Brain pericyte (primary cell): ENCODE results near the gene BRD3OS.

Source experiments
- DNase-seq: peaks from one replicate; pipeline ENCODE4 v3.0.0-alpha.2; 2012; ENCODE audit warnings: low read depth, low spot score

BRD3OS gene, protein sequence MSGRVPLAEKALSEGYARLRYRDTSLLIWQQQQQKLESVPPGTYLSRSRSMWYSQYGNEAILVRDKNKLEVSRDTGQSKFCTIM

DNA sequence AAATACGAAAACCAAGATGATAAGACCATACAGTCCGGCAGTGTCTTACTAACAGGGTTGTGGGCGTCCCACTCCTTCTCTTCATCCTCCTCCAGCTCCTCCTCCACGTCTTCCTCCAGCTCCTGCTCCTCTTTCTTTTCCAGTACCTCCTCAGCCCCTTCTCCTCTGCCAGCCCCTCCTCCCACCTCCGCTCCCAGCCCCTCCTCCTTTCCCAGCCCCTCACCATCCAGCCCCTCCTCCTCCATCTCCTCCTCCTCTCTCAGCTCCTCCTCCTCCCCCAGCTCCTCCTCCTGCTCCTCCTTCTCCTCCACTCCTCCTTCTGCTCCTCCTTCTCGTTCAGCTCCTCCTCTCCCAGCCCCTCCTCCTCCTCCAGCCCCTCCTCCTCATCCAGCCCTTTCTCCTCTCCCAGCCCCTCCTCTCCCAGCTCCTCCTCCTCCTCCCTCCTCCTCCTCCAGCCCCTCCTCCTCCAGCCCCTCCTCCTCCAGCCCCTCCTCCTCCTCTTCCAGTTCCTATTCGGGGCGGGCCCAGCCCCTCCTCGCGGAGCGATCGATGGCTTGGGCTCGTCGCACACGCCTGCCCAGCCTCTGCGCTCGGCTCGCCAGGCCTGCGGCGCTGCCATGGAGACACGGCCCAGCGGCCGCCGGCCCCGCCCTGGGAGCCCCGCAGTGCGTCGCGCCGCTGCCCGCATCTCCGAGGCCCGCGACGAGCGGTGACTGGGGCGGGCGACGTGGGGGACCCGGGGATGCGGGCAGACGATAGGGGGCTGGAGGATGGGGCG lies at the start of gene BRD3OS:
Gene BRD3OS (plus strand): TSS at position 654 of the 778 bp plus-strand sequence. CDS start 1,267 bp downstream, outside the sequence.
- peak; percentile 99 for DNase-seq

DNA sequence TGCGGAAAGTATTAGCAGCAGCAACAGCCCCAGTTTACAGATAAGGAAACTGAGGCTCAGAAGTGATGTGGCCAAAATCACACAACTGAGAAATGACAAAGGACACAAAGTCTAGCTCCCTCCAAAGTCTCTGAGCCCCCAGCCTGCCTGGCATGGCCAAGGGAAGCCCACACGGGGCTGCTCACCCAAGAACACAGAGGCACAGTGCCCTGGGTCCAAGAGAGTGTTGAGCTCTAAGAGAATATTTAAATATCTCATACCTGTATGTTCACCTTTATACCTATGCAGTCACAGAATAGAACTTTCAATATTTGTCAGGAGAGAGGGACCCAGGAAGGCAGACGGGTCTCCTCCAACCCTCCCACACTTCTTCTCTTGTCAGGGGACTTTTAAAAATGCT lies 49.8 kb upstream of the BRD3OS start:
- DNase-seq = no peak

DNA sequence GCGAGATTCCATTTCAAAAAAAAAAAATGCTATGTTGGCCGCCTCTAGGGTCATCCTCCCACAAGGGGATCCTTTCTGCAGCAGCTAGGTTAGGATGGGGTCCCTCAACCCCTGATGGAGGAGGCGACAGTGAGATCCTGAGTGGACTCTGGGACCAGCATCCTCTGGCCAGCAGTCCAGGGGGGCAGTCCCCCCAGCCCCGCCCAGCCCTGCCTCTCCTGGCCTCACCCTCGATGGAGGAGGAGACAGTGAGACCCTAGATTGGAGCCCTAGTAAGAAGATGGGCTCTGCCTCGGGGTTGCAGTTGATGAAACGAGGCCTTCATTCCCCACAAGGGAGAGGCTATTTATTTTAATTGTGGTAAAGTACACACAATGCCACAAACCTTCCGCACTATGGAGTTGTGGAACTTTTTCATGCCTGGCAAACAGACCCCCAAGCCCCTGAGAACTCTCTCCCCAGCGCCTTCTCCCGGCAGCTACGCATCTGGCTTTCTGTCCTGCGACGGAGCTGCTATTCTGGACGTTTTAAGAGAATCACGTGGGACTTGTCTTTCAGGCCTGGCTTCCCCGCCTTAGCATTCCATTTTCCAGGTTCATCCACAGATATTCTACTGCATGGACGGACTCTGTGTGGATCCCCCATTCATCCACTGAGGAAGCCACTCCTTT lies 49.0 kb upstream of the BRD3OS start:
- DNase-seq = no peak

DNA sequence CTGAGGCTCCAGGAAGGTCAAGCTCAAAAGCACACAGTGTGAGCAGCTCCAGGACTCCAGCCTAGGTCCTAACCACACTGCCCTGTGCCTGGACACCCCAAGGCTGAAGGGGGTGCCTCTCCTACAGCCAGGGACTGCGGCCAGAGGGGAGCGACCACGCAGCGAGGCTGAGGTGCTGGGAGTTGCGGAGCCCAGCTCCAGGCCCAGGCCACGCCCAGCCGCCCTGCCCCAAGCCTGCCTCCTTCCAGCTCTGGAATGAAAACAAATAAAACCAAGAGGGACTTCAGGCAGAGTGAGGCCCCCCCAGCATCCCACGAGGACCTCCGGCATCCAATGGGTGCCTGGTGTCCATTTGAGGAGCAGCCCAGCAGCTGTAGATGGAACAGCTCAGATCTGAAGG lies 48.4 kb upstream of the BRD3OS start:
- no peak for DNase-seq

DNA sequence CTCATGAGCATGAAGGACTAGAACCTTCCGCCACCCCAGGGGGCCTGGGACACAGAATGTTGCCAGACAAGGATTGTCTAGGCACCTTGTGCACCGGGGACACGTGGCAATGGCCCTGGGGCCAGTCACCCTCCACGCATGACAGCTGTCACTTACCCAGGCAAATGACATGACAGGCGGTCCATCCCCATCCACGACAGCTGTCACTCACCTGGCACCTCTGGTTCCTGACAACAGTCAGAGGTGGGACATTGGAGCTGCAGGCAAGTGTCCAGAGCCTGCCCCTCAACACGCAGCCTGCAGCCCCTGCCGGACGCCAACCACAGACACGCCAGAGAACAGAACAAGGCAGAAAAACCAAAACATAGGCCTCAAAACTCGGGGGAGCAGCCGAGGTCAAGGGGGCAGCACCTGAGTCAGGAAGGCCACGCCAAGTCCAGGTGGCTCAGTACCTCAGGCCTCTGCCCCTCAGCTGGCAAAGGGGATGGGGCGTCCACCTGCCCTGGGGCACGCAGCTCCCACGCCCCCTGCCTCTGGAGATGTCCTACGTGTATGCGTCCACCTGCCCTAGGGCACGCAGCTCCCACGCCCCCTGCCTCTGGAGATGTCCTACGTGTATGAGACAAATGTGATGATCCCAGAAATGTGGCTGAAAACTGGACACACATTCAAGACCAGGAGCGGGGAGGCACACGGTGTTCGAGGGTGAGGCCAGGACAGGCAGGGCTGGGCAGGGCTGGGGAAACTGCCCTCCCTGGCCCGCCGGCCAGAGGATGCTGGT lies 47.7 kb upstream of the BRD3OS start:
- no peak for DNase-seq

DNA sequence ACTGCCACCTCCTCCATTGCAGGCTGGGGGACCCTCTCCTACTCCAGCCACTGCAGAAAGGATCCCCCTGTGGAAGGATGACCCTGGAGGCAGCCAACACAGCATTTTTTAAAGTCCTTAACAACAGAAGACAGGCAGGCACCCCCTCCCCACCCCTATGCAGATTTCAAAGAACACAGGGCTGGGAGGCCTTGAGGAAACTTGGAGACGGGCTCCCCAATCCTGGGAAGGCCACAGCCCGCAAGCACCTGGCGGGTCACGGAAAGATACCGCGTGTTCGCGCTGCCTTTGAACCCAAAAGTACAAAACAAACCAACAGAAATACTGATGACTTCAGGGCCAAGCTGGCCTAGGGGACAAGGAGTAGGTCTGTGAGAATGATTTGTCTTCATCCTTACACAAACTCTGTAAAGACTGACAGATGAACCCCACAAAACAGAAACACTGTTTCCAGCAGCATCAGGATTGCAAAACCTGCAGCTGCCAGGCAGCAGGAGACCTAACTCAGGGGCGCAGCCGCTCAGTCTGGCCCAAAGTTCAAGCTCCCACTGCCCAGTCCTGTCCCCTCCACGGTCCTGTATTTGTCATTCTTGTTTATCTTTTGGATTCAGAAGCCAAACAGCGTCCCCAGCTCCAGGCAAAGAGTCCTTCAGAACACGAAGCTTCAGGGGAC lies 46.9 kb upstream of the BRD3OS start:
- no peak for DNase-seq

DNA sequence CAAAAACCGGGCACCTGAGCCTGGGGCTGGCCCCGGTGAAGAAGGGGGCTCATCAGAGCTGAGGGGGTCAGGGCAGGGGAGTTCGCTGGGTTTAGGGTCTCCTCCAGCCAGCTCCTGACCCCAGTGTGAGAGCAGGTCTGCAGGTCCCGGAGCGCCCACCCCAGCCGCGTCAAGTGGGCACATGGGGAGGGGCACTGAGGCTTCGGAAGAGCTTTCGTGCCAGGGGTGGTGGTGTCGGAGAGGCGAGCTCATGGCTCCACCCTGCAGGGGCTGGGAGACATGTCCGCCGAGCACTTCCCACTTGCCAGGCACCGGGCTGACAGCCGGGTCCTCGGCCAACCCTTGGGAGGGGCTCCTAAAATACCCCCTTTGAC lies 46.4 kb upstream of the BRD3OS start:
- no peak for DNase-seq

DNA sequence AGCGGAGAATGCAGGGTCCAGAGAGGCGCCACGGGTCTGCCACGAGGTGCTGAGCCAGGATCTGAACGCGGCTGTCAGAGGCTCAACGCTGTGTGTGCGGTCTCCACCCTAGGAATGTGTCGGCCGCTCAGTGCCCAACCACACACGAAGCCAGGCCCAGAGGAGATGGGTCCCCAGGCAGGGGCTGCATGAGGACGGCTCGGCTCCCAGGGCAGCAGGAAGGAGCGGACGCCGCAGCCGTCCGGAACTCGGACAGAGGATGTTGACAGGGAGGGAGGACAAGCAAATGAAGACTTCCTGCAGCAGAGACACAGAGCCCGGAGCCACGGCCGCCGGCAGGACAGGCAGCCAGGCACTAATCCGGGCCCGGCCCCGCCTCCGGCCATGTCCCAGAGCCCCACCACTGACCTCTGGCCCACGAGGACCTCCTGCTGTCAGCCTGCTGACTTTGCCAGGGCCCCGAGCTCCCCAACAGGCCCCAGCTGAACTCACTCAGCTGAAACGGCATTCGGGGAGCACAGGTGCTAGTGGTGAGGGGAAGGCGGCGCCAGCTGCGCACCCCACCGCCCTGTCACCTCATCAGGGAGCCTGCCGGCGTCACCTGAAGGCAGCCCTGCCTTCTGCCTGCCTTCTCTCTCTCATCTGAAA lies 45.9 kb upstream of the BRD3OS start:
- no peak for DNase-seq

DNA sequence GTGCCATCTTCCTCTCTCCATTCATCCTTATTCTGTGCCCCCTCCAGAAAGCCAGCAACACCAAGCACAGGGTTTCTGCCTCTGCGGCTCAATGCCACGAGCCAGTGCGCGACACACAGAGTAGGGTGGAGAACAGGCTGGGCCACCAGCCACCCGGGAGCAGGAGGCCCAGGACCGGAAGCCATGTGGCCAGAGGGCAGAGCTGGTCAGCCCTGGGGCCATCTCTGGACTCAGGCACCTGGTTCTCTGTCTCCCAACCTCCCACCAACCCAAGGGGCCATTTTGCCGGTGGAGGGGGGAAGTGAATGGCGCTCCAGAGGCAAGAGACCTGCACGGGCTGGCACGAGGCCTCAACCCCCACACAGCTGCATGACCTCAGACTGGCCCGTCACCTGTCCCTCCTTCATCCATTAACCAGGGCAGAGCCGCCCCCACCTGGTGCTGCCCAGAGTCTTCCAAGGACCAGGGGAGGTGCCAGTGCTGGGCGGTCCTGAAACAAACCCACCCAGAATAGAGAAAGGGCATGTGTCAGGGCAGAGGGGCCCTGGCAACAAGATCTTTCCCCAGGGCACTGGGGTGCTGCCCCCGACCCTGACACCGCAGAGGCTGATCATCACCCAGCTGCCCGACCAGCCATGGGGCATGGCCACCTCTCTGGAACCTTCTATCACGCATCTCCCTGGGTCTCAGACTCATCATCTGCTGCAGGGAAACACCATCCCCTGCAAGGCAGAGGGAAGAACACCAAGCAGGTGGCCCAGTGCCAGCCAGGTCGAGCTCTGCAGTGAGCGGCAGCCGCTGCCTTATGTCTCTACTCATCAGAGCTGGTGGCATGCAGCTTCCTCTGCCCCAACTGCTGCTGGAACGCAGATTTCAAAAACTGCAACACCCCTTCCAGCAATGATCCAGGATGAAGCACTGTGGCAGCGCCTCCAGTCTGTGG lies 45.1 kb upstream of the BRD3OS start:
- no peak for DNase-seq

DNA sequence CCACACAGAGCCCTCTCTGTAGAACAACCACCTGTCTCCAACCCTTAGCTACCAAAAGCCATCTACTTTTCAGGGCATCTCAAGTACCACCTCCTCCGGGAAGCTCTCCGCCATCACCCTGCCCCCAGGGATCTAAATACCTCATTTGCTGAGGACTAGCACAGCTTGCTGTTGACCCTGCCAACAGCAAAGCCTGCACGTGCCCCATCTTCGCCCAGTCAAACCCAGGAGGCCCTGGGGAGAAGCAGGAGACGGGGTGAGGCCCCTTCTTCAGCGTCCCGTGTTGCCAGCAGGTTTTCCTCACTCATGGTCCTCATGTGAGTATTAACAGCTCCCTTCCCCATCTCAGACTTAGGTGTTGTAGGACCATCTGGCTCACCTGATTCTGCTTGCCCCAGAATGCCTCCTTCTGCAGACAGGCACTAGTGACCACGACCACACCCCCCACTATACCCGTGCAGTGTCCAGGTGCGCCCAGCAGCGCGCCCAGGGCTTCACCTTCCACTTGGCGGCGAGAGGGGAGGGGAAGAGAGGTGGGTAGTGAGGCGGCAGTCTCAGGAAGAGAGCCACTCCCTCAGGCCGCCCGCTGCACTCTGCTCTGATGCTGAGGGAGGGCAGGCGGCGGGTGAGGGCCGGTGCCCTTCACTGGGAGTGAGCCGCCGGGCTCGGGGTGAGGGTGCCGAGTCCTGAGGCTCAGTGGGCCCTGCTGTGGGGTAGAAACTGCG lies 44.3 kb upstream of the BRD3OS start:
- DNase-seq = no peak

DNA sequence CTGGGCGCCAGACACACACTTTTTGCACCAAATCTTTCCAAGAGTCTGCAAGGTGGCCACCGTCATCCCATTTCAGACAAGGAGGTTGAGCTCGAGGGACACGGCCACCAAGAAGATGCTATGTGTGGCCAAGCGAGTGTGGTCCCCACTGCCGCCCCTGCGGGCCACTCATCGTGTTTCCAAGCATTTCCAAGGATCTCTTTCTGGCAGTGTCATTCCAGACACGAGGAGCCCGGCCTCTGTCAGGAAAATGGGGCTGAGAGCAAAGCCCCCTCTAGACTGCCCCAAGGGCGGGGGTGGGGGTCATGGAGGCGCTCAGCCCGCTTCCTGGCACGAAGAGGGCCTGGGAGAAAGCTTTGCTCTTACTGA lies 43.7 kb upstream of the BRD3OS start:
- DNase-seq = no peak

DNA sequence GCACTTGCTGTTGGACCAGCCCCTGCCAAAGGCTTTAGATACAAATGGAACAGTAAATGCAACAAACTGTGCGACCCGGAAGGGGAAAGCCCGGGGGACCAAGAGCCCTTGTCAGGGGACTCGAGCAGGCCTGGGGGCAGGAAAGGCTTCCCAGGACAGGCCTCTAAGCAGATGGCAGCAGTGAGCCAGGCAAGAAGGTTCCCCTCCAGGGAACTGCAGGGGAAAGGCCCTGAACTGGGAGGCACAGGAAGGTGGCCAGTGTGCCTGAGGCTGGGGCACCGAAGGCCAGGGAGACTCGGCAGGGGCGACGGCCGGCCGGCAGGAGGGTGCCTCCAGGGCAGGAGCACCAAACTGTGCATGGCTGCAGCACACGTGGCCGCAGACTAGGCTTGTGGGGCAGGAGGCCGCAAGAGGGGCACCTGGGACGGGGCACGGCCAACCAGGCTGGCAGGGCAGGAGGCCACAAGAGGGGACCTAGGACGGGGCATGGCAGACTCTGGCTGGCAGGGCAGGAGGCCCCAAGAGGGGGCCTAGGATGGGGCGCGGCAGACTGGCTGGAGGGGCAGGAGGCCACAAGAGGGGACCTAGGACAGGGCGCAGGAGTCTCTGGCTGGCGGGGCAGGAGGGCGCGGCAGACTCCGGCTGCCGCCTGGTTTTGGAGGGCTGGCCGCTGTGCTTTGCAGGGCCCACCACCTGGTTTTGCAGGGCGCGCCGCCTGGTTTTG lies 43.2 kb upstream of the BRD3OS start:
- DNase-seq = no peak

DNA sequence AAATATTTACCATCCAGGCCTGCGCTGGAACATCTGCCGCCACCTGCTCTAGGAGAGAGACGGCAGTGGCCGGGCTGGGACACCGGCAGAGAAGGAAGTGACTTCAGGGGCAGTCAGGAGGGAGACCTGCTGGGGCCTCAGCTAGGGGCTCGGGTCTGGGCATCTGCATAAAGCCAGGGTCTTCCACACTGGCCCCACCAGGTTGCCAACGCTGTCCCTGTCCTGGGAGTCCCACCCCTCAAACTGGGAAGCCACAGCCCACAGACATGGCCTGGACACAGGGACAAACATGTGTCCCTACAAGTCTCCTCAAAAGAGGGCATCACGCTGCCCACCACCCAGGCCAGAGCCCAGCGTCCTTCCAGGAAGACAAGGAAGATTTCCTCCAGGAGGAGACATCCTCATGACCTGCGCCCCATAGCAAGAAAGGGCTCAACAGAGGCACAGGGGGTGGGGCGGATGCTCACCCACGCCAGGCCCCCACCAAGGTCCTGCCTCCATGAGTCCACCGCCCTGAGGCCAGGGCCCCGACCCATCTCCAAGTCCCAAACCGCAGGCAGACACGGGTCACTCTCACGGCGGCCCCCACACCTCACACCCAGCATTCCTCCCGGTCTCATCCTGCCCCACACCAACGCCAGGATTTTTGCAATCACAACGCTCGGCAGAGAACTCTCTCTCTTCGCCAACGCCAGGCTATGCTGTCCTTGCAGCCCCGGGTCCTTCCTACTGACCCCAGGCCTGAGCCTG lies 42.1 kb upstream of the BRD3OS start:
- DNase-seq = no peak

DNA sequence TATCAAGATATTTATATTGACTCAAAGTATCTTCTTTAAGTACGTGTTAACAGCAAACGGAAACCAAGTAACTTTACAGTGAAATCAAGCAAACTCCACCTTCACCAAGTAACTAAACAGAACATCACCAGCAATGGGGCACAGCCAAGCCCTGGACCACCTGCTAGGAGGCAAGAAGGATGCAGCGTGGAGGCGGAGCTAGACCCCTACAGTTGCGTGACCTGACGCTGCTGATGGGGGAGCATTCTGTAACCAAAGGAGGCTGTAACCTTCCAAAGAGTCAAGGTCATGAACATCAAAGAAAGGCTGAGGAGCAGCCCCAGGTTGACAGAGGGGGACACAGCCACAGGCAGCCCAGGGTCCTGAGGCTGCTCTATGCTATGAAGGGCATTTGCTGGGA lies 39.2 kb upstream of the BRD3OS start:
- no peak for DNase-seq

DNA sequence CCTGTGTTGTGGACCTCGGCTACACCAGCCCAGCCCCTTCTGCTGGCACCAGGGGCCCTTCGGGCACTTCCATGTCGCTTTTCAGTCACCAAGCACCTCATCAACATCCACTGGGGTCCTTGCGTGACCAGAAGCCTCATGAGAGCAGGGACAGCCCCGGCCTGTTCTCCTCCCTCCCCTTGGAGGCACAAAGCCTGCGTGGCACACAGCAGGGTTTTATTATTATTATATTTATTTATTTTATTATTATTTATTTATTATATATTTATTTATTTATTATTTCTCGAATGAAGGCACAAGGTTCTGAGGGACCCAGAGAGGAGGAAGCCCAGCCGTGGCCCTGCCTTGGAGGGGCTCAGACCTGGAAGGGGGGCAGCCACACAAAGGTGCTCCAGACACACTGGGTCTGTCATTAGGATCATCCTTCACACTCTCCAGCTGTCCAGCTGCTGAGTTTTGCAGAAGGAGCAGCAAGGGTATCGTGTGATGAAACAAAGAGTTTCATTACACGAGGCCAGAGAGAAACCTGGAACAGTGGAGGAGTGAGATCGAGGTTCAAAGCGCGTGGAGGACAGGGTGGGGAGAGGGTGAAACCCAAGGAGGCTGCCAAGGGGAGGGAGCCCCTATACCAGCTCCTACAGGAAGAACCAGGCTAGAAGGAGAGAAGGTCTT lies 38.4 kb upstream of the BRD3OS start:
- no peak for DNase-seq

DNA sequence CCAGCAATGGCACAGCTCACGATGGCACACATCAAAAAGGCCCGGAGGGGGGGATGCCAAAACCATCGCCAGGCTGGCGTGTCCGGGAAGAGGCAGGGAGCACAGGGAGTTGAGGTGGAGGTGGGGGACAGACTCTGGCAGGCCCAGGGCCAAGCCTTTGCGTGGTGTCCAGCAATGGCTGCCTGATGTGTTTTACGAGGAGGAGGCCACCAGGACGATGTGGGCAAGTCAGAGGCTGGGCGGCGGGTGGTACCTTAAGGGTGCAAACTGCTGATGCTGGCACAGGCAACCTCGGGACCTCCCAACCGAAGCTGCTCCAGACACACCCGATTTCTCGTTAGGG lies 37.9 kb upstream of the BRD3OS start:
- no peak for DNase-seq

DNA sequence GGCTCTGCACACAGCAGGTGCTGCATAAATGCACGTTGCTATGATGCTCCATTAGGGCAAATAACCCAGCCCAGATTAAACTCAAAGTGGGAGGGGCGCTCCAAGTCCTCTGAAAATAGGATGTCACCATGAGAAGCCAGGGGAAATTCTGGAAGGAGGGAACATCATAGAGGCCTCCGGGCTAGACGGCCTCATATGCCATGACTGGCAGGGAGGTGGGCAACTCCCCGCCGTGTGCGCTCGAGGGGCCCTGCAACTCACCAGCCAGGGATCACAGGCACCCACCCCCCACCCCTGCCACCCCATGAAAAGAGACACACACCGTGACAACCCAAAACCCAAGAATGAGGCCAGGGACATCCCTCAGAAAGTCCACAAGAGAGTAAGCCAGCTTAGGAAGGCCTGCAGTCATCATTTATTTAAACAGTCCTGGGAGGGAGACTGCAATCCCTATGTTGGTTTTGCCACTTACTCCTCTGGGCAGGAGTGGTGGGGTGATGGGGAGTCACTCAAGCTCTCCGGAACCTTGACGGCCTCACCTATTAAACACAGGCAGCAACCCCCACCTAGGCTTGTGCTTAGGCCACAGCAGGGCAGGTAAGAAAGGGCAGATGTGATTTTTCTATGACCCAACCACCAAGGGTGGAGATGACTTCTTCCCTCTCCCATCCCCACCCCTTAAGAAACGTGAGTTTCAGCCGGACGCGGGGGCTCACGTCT lies 37.2 kb upstream of the BRD3OS start:
- no peak for DNase-seq
